Measurements from ENCODE around the gene MRNIP.

The MRNIP gene

DNA sequence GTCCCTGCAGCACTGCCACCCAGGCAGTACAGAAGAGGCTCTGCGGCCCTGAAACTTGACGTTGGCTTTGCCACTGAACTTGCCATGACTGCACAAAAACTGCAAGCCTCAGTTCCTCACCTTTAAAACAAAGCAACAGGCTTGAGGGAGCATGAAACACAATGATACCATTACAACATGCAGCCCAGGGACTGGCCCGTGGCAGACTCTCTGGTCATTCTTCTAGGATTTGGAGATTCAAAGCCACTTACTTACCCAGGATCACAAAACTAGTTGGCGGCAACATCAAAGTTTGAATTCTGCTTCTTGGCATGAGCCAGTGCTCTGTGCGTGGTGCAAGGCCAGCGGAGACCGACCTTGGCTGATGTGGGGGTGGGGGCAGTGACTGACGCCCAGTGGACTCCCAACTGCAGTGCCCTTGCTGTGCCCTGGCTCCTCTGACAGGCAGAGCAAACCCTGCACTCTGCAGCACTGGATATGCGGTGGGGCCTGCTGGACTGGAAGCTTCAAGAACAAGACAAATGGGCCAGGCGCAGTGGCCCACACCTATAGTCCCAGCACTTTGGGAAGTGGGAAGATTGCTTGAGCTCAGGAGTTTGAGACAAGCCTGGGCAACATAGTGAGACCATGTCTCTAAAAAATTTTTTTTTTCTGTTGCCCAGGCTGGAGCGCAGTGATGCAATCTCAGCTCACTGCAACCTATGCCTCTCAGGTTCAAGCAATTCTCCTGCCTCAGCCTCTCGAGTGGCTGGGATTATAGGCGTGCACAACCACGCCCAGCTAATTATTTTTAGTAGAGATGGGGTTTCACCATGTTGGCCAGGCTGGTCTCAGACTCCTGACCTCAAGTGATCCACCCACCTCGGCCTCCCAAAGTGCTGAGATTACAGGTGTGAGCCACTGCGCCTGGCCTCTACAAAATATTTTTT, 19.0 kb downstream of the MRNIP start:
- TF ChIP-seq, protein P1, sequence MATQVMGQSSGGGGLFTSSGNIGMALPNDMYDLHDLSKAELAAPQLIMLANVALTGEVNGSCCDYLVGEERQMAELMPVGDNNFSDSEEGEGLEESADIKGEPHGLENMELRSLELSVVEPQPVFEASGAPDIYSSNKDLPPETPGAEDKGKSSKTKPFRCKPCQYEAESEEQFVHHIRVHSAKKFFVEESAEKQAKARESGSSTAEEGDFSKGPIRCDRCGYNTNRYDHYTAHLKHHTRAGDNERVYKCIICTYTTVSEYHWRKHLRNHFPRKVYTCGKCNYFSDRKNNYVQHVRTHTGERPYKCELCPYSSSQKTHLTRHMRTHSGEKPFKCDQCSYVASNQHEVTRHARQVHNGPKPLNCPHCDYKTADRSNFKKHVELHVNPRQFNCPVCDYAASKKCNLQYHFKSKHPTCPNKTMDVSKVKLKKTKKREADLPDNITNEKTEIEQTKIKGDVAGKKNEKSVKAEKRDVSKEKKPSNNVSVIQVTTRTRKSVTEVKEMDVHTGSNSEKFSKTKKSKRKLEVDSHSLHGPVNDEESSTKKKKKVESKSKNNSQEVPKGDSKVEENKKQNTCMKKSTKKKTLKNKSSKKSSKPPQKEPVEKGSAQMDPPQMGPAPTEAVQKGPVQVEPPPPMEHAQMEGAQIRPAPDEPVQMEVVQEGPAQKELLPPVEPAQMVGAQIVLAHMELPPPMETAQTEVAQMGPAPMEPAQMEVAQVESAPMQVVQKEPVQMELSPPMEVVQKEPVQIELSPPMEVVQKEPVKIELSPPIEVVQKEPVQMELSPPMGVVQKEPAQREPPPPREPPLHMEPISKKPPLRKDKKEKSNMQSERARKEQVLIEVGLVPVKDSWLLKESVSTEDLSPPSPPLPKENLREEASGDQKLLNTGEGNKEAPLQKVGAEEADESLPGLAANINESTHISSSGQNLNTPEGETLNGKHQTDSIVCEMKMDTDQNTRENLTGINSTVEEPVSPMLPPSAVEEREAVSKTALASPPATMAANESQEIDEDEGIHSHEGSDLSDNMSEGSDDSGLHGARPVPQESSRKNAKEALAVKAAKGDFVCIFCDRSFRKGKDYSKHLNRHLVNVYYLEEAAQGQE (IDR thresholded peaks at IDR 0.05; ENCODE audit: insufficient read depth in 1 of 2, low read depth in 2 of 2, low read length in 2 of 2) = no peak
- TF ChIP-seq POLR2AphosphoS5 (IDR thresholded peaks at IDR 0.05; ENCODE audit: low read depth, low read length) (no peak), FOXP2 (optimal IDR thresholded peaks at IDR 0.05; ENCODE audit: borderline replicate concordance, extremely low read depth, extremely low read length, insufficient read depth) (no peak), TAF1 (IDR thresholded peaks at IDR 0.05; ENCODE audit: borderline replicate concordance, insufficient read depth, low read length) (no peak), SIN3A (IDR thresholded peaks at IDR 0.05; ENCODE audit: borderline replicate concordance, insufficient read depth, low read length) (no peak)

GRCh38 chr5:179837076-179838011, 21.3 kb downstream of the MRNIP start:
- no peak; the same call in 1 of the 2 replicates for TF ChIP-seq POLR2AphosphoS5 (IDR thresholded peaks at IDR 0.05; ENCODE audit: low read depth, low read length)
- TF ChIP-seq, protein P1 (IDR thresholded peaks at IDR 0.05; ENCODE audit: insufficient read depth in 1 of 2, low read depth in 2 of 2, low read length in 2 of 2) = peak in 1 of 2 experiments; percentile 43; a peak in 1 of 4 replicates

DNA sequence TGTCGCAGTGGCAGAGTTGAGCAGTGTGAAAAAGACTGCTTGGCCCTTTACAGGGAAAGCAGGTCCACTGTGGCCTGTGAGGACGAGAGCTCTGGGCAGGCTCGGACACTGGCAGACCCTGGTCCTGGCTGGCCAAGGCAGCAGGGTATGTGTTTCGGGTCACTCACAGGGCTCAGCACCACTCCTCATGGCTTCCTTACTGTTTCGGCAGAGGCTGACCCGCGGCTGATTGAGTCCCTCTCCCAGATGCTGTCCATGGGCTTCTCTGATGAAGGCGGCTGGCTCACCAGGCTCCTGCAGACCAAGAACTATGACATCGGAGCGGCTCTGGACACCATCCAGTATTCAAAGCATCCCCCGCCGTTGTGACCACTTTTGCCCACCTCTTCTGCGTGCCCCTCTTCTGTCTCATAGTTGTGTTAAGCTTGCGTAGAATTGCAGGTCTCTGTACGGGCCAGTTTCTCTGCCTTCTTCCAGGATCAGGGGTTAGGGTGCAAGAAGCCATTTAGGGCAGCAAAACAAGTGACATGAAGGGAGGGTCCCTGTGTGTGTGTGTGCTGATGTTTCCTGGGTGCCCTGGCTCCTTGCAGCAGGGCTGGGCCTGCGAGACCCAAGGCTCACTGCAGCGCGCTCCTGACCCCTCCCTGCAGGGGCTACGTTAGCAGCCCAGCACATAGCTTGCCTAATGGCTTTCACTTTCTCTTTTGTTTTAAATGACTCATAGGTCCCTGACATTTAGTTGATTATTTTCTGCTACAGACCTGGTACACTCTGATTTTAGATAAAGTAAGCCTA, 22.2 kb downstream of the MRNIP start:
- no peak for TF ChIP-seq TAF1 (IDR thresholded peaks at IDR 0.05; ENCODE audit: borderline replicate concordance, insufficient read depth, low read length)
- no peak for TF ChIP-seq FOXP2 (optimal IDR thresholded peaks at IDR 0.05; ENCODE audit: borderline replicate concordance, extremely low read depth, extremely low read length, insufficient read depth)
- TF ChIP-seq, protein P1 (IDR thresholded peaks at IDR 0.05; ENCODE audit: insufficient read depth in 1 of 2, low read depth in 2 of 2, low read length in 2 of 2) = no peak
- no peak; the same call in 1 of the 2 replicates for TF ChIP-seq POLR2AphosphoS5 (IDR thresholded peaks at IDR 0.05; ENCODE audit: low read depth, low read length)
- TF ChIP-seq SIN3A (IDR thresholded peaks at IDR 0.05; ENCODE audit: borderline replicate concordance, insufficient read depth, low read length) = no peak

GRCh38 chr5:179834120-179834519, 24.5 kb downstream of the MRNIP start:
- TF ChIP-seq POLR2AphosphoS5 (IDR thresholded peaks at IDR 0.05; ENCODE audit: low read depth, low read length) (no peak), TAF1 (IDR thresholded peaks at IDR 0.05; ENCODE audit: borderline replicate concordance, insufficient read depth, low read length) (no peak), FOXP2 (optimal IDR thresholded peaks at IDR 0.05; ENCODE audit: borderline replicate concordance, extremely low read depth, extremely low read length, insufficient read depth) (no peak), SIN3A (IDR thresholded peaks at IDR 0.05; ENCODE audit: borderline replicate concordance, insufficient read depth, low read length) (no peak)
- TF ChIP-seq, protein P1 (IDR thresholded peaks at IDR 0.05; ENCODE audit: insufficient read depth in 1 of 2, low read depth in 2 of 2, low read length in 2 of 2) = no peak

Data from PFSK-1 (cell line).